GM12874 (cell line): ENCODE measurements around the gene LAMTOR3.

Experiments
- TF ChIP-seq, protein P1 (sequence below): IDR thresholded peaks from 2 replicates; pipeline ENCODE4 v1.5.1; 2011; ENCODE audit warnings: low read depth, mild to moderate bottlenecking, control low read depth, low read length, moderate library complexity; ENCODE audit not compliant: insufficient read depth

LAMTOR3 gene

DNA sequence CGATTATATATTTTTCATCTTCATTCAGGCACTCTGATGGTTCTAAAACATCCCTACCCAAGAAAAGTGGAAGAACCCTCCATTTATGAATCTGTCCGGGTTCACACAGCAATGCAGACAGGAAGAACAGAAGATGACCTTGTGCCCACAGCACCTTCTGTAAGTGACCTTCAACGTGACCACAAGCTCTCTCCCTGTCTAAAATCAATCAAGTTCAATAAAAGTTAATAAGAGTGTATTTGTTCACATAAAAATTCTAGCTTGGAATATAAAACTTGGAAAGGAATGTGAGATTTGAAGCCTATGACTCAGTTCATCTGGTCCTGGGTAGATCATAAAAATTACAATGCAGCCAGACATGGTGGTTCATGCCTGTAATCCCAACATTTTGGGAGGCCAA lies 41.0 kb downstream of the LAMTOR3 start:
- TF ChIP-seq, protein P1, sequence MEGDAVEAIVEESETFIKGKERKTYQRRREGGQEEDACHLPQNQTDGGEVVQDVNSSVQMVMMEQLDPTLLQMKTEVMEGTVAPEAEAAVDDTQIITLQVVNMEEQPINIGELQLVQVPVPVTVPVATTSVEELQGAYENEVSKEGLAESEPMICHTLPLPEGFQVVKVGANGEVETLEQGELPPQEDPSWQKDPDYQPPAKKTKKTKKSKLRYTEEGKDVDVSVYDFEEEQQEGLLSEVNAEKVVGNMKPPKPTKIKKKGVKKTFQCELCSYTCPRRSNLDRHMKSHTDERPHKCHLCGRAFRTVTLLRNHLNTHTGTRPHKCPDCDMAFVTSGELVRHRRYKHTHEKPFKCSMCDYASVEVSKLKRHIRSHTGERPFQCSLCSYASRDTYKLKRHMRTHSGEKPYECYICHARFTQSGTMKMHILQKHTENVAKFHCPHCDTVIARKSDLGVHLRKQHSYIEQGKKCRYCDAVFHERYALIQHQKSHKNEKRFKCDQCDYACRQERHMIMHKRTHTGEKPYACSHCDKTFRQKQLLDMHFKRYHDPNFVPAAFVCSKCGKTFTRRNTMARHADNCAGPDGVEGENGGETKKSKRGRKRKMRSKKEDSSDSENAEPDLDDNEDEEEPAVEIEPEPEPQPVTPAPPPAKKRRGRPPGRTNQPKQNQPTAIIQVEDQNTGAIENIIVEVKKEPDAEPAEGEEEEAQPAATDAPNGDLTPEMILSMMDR = no peak

- TF ChIP-seq, protein P1 = no peak
Measured at GRCh38 chr4:99852199-99852749, 42.0 kb downstream of the LAMTOR3 start.

DNA sequence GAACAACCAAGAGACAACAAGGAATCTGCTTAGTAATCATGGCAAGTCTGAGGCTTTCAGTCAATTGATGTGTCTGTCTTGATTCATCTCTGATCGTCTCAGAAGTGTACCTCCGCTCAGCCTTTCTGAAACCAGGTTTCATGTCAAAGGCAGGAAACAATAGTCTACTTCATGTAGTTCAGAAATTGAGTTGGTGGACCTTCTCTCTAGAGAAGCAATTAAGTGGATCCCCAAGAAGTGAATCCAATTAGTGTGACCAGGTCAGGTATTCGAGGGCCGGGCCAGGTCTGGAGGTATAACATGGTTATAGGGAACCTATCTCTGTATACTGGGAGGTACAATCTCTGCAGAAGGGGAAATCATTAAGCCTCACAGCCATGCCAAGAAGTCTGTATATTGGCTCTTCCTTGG lies 45.6 kb downstream of the LAMTOR3 start:
- TF ChIP-seq, protein P1 = no peak

GRCh38 chr4:99847362-99847976 lies 46.8 kb downstream of the LAMTOR3 start:
- TF ChIP-seq, protein P1 = no peak

GRCh38 chr4:99846891-99847290 lies 47.3 kb downstream of the LAMTOR3 start:
- TF ChIP-seq, protein P1 = no peak

DNA sequence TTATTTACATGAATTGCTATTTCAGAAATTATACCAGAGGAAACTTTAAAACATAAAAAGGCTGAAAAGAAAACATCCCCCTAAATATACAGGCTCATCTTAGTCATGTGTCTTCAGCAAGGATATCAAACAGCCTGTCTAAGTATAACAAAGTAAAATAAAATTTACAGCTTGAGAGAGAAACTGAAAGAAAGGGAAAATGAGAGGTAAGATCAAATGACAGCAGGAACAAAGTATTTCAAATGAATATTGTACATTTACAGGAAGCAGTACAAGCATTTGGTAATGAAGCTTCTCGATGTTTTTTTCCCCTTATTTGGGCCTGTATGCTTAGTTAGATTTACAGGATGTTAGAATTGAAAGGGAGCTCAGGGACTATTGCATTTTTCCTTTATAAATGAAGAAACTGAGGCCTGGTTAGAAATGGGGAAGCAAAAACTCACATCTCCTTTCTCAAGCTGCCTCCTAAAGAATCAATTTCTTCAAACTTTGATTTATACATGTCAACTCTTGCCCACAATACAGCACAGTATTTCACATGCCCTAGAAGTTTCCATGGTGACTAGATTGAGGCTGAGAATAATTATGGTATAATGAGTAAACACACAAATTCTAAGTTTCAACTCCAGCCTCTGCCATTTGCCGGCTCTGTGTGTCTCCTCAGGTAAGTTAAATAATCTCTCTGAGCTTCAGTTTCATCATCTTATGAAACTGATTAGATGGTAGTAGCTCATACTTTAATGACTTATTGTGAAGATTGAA lies 48.3 kb downstream of the LAMTOR3 start:
- TF ChIP-seq, protein P1 = no peak

DNA sequence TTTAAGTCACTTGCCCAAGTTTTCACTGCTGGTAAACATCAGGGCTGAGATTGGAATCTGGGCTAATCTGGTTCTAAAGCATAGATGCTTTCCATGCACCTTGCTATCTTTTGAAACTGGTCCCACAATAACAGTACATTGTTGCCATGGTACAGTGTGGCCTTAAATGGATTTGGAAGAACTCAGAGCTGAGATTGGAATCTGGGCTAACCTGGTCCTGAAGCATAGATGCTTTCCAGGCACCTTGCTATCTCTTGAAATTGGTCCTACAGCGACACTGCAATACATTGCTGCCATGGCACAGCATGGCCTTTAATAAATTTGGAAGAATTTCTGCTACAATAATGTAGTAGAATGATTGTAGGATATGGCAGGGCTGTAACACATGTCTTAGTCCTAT lies 49.0 kb downstream of the LAMTOR3 start:
- TF ChIP-seq, protein P1 = no peak
